Measurements from ENCODE around the gene ECI1. TPM values are rescaled to one million over a fixed set of nuclear protein-coding genes. Genes with fewer than 3 reads are reported as not detected.

The ECI1 gene
- total and polyA plus RNA-seq, 2 experiments from 2014 or later, result 71.4 to 156 TPM

DNA sequence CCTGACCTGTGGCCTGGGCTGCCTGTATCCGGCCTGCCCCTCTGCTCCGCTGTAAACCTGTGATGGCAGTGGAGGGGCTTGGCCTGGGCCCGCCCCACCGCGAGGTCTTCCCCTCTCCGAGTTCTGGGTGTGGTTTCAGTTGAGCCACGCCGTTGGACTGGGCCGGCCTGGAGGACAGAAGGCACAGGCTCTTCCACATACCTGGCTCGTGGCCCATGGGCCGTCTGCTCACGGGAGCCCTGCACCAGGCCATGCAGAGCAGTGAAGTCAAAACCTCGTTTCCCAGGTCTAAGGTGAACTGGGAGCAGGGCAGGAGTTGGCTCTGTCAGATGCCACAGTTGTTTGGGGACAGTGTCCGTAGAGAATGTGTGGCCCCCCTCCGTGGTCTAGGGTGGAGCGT is 22.1 kb upstream of the ECI1 start:
- H3K9me2 ChIP-seq (replicated peaks; ENCODE audit: insufficient read depth), result no peaks in the 10 kb centered on the region
- no peak overlapping the region for H3K4me2 ChIP-seq
- H3K27ac ChIP-seq, result no peak overlapping the region
- TF ChIP-seq CTCF (IDR thresholded peaks at IDR 0.05; ENCODE audit: poor library complexity) (no peak), EZH2phosphoT487 (IDR thresholded peaks at IDR 0.05; ENCODE audit: low read depth, severe bottlenecking, unreplicated experiment) (no peak), EZH2 (IDR thresholded peaks at IDR 0.05; ENCODE audit: borderline replicate concordance) (no peak)
- H4K20me1 ChIP-seq (ENCODE audit: insufficient read depth, poor library complexity, severe bottlenecking), result peaks cover 9% of the 10 kb centered on the region
- no peaks in the 10 kb centered on the region for H3K27me3 ChIP-seq
- DNase-seq (ENCODE audit: low spot score), result no peak
- H3K36me3 ChIP-seq (replicated peaks; ENCODE audit: insufficient read depth, low read depth), result no peaks in the 10 kb centered on the region
- WGBS (ENCODE audit: low lambda C conversion rate, missing lambda C conversion rate), result 93% methylated on average over 16 of the region's 16 CpGs
- H3K4me1 ChIP-seq (ENCODE audit: insufficient read depth), result peaks cover 13% of the 10 kb centered on the region
- no peaks in the 10 kb centered on the region for H3K9me3 ChIP-seq (ENCODE audit: low read depth)
- H3K79me2 ChIP-seq, result peaks cover 20% of the 10 kb centered on the region
- no peak overlapping the region for H2AFZ ChIP-seq
- H3K4me3 ChIP-seq, result no peak overlapping the region

DNA sequence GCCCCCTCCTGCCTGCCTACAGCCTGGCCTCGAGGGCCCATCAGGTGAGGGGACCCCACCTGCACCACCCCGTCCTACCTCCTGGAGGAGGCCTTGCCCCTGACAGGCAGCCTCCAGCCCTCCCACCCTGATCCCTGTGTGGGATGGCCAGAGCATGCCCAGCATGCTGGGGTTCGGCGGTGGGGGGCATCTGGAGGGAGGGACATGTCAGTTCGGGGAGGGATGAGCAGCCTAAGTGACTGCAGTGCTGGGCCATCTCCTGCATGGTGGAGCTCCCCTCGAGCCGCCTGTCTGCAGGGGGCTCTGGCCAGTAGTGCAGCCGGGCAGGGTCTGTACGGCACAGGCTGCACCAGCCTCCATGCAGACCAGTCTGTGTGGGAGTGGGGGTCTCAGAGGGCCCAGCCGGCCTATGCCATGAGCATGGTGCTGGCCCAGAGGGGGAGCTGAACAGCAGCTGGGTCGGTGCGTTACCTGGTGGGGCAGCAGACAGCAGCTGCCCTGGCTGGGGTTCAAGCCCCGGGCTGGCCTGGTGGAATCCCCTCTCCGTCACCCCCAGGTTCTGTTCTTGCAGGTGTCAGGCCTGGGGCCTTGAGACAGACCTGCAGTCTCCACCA is 20.6 kb upstream of the ECI1 start:
- 97% methylated on average over 10 of the region's 14 CpGs for WGBS (ENCODE audit: low lambda C conversion rate, missing lambda C conversion rate)
- no peak for DNase-seq (ENCODE audit: low spot score)
- Histone ChIP-seq H3K4me2 (no peak overlapping the region), H4K20me1 (ENCODE audit: insufficient read depth, poor library complexity, severe bottlenecking) (peaks cover 17% of the 10 kb centered on the region), H2AFZ (no peak overlapping the region), H3K27ac (no peak overlapping the region), H3K27me3 (no peaks in the 10 kb centered on the region), H3K4me3 (no peak overlapping the region), H3K4me1 (ENCODE audit: insufficient read depth) (peaks cover 13% of the 10 kb centered on the region), H3K9me2 (replicated peaks; ENCODE audit: insufficient read depth) (no peaks in the 10 kb centered on the region), H3K9me3 (ENCODE audit: low read depth) (no peaks in the 10 kb centered on the region), H3K36me3 (replicated peaks; ENCODE audit: insufficient read depth, low read depth) (no peaks in the 10 kb centered on the region), H3K79me2 (peaks cover 27% of the 10 kb centered on the region)
- TF ChIP-seq EZH2 (IDR thresholded peaks at IDR 0.05; ENCODE audit: borderline replicate concordance) (no peak), CTCF (IDR thresholded peaks at IDR 0.05; ENCODE audit: poor library complexity) (no peak), EZH2phosphoT487 (IDR thresholded peaks at IDR 0.05; ENCODE audit: low read depth, severe bottlenecking, unreplicated experiment) (no peak)

DNA sequence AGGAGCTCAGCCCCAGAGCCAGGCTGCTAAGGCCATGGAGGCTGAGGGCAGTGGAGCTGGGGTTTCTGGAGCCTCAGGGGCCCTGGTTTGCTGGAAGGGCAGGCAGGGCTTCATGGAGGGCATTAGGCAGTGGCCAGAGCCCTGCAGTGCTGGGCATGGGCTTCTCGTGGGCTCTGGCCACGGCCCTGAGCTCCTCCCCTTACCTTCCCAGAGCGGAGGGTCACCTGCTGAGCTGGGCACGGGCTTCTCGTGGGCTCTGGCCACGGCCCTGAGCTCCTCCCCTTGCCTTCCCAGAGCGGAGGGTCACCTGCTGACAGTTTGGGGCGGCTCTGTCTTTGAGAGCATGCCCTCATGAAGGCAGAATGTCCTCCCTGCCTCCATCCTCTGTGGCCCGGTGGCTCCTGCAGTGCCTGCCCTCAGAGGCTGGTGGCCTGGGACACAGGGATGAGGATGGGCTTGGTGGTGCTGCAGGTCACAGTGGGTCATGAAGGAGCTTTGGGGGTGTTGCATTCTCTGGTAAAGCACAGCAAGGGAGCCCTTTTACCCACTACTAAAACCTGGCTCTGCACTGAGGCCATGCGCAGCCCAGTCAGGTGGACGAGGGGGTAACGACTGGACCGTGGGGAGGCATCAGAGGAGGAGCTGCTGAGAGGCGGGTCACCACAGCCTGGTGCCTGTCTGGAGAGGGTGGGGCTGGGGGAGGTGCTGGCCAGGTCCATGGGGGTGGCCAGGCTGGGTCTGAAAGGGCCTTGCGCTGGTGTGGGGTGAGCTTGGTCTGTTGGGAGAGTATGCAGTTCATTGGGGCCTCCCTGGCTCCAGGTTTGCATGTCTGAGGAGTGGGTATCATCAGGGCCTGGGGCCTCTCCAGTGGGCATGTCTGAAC is 19.4 kb upstream of the ECI1 start:
- Histone ChIP-seq H3K4me2 (no peak overlapping the region), H3K36me3 (replicated peaks; ENCODE audit: insufficient read depth, low read depth) (no peaks in the 10 kb centered on the region), H3K4me3 (no peak overlapping the region), H3K9me3 (ENCODE audit: low read depth) (no peaks in the 10 kb centered on the region), H2AFZ (no peak overlapping the region), H3K27me3 (no peaks in the 10 kb centered on the region), H4K20me1 (ENCODE audit: insufficient read depth, poor library complexity, severe bottlenecking) (peaks cover 26% of the 10 kb centered on the region), H3K9me2 (replicated peaks; ENCODE audit: insufficient read depth) (no peaks in the 10 kb centered on the region), H3K79me2 (peaks cover 37% of the 10 kb centered on the region), H3K4me1 (ENCODE audit: insufficient read depth) (peaks cover 15% of the 10 kb centered on the region), H3K27ac (no peak overlapping the region)
- TF ChIP-seq EZH2phosphoT487 (IDR thresholded peaks at IDR 0.05; ENCODE audit: low read depth, severe bottlenecking, unreplicated experiment) (no peak), CTCF (IDR thresholded peaks at IDR 0.05; ENCODE audit: poor library complexity) (no peak), EZH2 (IDR thresholded peaks at IDR 0.05; ENCODE audit: borderline replicate concordance) (no peak)
- WGBS (ENCODE audit: low lambda C conversion rate, missing lambda C conversion rate), result 84% methylated on average over 15 of the region's 15 CpGs
- DNase-seq (ENCODE audit: low spot score), result no peak

All from hepatocyte (in vitro differentiated cells).